Measurements from ENCODE around the gene KRABD2.
"Not testable (repeated sequence)": the region's sequence is repeated elsewhere in the genome, so short reads cannot be mapped to it uniquely, and the experiment has no call there.

KRABD2 gene

DNA sequence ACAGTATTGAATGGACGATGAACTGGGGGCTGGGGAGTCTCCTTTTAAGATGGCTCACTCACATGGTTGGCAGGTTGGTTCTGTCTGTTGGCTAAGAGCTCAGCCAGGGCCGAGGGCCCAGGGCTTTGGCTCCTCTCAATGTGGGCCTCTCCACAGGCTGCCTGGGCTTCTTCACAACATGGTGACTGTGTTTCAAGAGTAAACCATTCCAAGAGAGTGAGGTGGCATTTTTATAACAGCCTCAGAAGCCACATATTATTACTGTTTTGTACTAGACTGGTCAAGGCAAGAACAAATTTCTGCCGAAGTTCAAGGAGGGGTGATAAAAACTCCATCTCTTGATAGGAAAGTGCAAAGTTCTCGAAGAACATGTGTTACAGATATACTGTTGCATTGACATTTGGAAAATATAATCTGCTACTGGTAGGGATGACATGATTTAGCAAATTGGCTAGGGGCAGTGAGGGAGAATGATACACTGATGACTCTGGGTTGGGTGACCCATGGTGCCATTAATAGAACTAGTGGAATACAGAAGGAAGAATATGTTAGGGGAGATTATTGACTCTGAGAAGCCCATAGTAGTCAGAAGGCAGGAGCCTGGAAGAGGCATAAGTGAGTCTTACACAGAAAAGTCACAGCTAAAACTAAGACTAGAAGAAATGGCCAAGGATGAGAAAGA, 13.7 kb downstream of the KRABD2 start:
- FAIRE-seq = no peak

DNA sequence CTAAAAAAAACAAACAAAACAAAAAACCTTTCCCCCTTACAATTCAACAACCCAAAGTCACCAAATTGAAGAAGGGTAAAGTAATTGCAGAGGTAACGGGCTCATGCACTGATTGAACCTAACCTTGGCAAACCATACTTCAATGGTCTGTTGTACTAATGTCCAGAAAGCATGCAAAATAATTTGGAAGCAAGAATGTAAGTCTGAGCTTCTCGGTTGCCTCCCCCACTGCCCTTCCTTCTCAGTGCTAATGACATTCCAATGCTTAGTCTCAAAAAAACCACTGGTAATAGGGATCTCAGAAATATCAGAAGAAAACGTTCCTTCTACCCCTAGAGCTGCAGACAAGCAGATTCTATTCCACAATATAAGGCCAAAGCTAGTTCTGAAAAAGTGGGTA, 15.8 kb downstream of the KRABD2 start:
- FAIRE-seq (no peak), DNase-seq (ENCODE audit: low spot score) (no peak)

More for the DNA sequence above, 13.7 kb downstream of the KRABD2 start:
- no peak for DNase-seq (ENCODE audit: low spot score)

DNA sequence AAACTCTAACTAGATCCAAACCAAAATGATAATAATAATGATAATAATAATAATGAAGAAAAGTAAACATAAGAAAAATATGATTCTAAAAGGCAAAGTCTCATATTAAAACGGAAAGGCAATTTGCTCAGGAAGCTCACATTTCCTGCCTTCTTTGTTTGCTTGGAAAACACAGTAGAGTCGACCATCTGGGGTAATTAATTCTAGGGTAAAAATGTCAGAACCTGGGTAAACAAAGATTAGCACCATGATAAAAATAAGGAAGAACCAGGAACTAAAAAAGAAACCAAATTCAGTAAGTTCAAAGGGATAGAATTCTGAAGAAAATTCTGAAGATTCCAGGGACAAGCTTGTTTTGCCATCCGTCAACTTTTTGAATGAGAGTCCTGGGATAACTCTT, 16.2 kb downstream of the KRABD2 start:
- DNase-seq (ENCODE audit: low spot score) = no peak
- no peak for FAIRE-seq

DNA sequence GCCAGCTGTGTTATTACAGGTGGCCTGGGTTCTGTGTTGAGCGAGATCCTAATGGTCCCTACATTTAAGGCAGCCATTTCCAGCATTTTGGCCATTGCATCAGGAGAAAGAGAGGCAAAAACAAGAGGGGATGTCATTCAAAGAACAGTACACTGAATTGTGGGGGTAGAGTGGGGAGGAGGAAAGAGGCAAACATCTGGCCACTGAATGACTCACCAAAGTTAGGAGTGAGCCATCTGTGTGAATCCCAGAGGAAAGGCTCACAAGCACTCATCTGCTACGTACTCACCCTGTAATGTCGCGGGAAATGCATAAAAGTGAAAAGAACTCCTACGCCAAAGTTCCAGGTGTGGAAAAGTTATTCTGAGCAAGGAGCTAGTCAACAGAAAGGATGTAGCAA, 16.7 kb downstream of the KRABD2 start:
- DNase-seq (ENCODE audit: low spot score) (peak; percentile 66), FAIRE-seq (no peak)

DNA sequence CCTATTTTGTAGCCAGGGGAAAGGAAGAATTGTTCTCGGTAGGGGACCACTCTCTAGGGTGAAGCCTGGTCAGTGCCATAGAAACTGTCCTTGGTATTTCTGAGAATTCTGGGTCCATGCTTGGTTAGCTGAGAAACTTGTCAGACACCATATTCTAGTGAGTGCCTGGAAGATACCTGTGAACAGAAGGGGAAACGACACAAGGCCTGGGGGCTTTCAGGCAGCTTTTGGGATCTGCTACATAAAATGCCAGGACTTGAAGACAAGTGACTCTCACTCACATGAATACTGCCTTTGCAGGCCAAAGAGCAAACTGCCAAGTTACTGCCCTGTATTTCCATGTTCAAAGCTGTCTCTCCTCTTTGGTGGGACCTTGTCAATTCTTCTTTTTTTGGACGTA, 18.6 kb downstream of the KRABD2 start:
- DNase-seq (ENCODE audit: low spot score) (no peak), FAIRE-seq (no peak)

DNA sequence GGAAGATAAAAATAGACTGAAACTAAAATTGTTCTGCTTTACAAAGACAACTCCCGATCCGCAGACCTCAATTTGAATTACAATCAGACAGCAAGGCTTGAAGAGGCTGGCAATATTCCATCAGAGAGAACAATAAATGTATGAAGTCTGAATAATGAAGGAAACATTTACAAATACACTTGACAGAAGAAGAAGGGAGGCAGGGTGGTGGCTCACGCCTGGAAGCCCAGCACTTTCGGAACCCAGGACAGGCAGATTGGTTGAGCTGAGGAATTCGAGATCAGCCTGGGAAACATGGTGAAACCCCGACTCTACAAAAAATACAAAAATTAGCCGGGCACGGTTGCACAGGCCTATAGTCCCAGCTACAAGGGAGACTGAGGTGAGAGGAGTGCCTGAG, 22.3 kb downstream of the KRABD2 start:
- no peak for FAIRE-seq
- DNase-seq (ENCODE audit: low spot score) = no peak

DNA sequence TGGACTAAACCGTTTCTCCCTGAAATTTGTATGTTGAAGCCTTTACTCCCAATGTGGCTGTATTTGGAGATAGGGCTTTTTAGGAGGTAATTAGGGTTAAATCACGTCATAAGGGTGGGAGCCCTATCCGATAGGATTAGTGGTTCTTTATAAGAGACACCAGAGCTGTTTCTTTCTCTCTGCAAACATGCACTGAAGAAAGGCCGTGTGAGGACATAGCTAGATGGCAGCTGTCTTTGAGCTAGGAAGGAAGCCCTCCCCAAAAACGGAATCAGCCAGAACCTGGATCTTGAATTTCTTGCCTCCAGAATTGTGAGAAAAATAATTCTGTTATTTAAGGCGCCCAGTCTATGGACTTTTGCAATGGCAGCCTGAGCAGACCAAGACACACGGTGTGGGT, 22.8 kb downstream of the KRABD2 start:
- no peak for DNase-seq (ENCODE audit: low spot score)
- no peak for FAIRE-seq

DNA sequence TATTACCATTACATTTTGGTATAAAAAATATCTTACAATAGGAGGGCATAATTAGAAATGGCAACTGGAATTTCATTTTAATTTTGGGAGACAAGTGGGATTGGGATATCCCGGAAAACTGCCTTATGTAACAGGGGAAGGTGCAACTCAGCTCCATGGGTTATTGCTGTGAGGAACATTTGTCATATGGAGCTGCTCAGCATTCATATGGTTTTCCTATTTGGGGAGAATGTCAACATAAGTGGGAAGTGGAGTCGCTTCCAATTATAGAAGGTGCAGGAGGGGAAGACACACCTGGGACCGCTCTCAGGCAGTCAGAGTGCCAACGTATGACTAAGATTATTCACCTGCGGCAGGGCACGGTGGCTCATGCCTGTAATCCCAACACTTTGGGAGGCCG, 26.2 kb downstream of the KRABD2 start:
- DNase-seq (ENCODE audit: low spot score) (no peak), FAIRE-seq (no peak)

DNA sequence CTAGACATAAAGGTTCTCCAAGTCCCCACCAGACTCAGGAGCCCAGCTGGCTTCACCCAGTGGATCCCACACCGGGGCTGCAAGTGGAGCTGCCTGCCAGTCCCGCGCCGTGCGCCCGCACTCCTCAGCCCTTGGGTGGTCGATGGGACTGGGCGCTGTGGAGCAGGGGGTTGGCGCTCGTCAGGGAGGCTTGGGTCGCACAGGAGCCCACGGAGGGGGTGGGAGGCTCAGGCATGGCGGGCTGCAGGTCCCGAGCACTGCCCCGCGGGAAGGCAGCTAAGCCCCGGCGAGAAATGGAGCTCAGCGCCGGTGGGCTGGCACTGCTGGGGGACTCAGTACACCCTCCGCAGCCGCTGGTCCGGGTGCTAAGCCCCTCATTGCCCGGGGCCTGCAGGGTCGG, 29.5 kb downstream of the KRABD2 start:
- not testable (repeated sequence) for FAIRE-seq; DNase-seq (ENCODE audit: low spot score)

DNA sequence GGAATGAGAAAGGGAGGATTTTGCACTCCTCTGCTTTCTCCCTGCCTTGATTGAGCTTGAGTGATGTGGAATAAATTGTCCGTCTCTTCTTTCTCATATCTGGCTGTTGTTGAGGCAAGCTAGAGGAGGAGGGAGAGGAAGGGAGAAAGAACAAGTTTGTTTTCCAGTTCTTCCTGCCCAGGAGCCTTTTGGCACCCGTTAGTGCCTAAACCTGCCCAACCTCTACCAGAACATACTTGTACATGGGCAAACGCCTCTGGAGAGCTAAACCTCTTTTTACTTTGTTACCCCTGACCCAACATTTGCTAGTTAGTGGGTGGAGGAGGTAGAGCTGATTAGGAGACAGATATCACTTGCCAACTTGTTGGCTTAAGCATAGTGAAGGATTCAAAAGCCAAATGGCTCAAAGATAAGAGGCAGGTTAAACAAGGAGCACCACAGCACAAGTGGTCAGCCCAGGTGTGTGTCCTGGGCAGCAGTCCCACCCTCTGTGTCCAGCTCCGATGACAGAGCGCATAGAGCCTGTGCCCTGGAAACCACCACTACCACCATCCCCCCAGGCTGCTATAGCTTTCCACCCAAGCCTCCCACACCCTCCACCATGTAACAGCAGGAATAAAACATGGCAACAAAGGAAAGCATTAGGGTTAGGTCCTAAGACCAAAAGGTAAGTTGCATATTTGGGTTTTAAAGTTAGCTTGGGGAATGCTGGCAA, 30.4 kb downstream of the KRABD2 start:
- no peak for DNase-seq (ENCODE audit: low spot score)
- FAIRE-seq = no peak

DNA sequence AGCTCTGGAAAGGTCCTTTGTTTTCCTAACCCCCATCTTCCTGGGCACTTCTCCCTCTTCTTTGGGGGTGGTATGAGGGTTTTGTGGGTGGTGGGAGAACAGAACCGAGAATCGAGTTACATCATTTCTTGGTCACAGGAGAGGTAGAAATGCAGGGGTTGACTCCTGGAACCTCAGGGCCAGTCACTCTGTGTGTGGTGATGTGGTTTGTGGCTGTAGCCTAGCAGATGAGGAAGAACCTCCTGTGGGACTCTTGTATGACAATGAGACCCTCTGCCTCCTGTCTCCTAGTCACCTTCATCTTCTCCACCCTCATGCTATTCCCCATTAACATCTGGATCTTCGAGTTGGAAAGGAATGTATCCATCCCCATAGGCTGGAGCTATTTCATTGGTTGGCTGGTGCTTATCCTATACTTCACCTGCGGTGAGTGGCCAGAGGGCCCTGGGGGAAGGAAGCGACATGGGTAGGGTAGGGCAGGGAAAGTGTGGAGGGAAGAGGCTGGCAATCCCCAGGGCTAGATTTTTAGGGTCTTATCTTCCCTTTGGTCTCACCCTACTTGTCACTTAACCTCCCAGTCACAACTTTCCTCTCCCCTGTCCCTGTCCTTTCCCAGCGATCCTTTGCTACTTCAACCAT, 31.3 kb downstream of the KRABD2 start:
- no peak for FAIRE-seq

DNA sequence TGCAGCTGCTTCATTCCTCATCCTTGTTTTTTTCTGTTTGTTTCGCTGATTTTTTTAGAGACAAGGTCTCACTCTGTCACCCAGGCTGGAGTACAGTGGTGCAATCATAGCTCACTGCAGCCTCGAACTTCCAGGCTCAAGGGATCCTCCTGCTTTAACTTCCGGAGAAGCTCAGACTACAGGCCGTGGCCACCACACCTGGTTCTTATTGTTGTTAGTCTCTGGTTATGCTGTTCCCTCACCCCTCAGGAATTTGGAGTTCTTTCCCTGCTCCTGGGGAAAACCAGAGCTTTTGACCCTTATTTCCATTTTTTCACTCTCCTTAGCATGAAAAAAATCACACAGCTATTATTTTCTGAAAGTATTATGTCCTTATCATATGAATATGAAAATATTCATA, 35.0 kb downstream of the KRABD2 start:
- DNase-seq (ENCODE audit: low spot score) (no peak), FAIRE-seq (no peak)

More for the DNA sequence above, 31.3 kb downstream of the KRABD2 start:
- DNase-seq (ENCODE audit: low spot score) = no peak

DNA sequence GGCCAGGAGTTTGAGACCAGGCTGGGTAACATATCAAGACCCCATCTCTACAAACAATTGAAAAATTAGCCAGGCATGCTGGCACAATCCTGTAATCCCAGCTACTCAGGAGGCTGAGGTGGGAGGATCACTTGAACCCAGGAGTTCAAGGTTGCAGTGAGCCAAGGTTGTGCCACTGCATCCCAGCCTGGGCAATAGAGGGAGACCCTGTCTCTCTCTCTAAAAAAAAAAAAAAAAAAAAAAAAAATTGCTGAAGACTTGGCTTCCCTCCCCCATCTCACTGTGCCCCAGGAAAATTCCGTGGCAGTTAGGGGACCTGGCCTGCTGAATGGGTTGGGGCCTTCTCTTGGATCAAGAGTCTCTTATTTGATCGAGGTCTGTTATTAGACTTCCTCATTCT, 37.0 kb downstream of the KRABD2 start, which contains the start of gene ODF4:
ODF4 (plus strand) TSS at position 301 of the 400 bp plus-strand sequence. CDS start 212 bp downstream, outside the sequence.
- DNase-seq (ENCODE audit: low spot score) = no peak
- FAIRE-seq = no peak

DNA sequence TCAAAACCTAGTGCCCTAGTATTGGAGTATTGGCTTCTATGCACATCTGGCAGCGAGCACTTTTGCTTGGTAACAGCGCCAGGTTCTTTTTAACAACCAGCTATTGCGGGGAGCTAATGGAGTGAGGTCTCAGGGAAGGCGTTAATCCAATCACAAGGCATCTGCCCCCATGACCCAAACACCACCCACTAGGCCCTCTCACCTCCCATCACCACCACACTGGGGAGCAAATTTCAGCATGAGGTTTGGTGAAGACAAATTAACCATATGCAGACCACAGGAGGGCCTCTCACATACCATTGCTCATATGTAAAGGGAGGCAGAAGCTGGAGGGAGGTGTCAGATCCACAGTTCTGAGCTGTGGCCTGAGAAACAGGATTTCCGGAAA, 37.8 kb downstream of the KRABD2 start:
- FAIRE-seq (no peak), DNase-seq (ENCODE audit: low spot score) (no peak)

DNA sequence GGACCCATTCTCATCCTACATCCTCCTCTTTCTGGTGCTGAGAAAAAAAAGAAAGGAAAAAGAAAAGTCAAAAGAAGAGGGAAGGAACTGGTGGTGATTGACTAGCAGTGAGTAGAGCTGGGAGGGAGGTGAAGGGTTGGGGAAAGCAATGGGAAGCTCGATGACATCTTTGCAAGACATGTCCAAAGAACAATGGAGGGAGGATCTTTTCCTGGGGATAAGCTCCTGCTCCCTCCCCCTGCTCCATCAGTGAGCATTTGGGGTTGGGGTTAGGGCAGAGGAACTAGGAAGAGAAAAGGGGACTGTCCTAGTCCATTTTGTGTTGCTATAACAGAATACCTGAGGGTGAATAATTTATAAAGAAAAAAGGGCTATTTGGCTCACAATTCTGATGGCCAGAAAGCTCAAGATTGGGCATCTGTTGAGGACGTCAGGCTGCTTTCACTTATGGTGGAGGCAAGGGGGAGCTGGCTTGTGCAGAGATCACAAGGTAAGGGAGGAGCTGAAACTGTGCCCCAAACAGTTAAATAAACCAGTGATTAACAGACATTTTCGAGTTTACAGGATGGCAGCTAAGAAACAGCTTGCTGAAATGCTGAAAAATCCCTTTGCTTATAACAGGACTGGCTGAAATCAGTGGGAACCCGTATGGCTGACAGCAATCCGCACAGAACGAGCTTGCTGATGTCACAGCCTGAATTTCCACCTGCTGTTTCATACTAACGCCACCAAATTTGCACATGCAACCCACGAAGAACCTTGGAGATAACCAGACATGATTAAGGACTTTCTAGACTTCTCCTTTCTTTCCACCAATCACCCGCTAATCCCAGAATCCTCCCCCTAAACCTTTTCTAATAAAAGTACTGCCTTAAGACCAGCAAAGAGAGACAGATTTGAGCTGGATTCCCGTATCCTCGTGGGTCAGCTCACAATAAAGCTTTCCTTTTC, 38.4 kb downstream of the KRABD2 start:
- no peak for FAIRE-seq
- DNase-seq (ENCODE audit: low spot score) = no peak

DNA sequence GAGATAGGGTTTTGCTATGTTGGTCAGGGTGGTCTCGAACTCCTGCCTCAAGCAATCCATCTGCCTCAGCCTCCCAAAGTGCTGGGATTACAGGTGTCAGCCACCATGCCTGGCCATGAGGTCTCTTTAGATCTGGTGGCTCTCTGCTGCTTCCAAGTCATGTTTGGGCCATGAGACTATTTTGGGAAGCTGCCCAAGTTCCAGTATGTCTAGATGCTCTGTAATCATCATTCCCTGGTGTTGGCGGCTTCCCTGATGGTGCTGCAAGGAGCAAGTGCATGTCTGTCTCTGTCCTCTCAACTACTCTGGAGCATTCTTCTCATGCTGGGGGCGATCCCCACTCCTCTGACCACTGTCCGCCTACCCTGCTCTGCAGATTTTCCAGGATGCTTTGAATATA, 43.2 kb downstream of the KRABD2 start:
- DNase-seq (ENCODE audit: low spot score) (no peak), FAIRE-seq (no peak)

DNA sequence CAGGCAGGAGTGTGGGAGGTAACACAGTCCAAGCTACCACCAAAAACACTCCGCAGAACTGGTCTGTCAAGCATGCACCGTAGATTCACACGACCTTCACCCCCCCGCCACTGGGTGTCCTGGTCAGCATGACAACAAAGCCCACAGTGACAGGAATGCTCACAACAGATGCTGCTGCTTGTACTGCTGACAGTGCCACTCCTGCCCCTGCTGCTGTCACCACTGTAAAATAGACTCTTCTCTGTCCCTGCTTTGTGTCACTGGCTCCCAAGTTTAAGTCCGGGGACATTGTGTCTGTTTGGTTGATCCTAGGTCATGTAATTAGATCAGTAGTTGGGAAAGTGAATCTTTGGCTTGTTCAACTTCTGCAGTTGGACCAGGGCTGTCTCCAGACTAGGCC, 43.8 kb downstream of the KRABD2 start:
- FAIRE-seq (no peak), DNase-seq (ENCODE audit: low spot score) (no peak)

DNA sequence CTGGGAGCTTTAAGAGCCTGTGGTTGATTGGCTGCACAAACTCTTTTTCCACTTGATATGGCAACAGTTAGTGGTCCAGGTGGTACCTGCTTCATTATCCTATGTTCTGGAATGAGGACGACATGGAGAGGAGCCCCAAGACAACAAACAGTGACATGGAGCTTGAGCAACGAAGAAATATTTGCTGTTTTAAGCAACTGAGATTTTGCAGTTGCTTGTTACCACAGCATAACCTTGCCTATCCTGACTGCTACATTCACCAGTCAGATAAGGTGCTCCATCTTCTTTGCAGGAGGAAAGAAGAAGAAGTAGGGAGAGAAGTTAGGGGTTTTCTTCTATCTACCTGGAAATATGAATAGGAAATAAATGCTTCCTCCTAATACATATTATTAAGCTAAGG, 44.4 kb downstream of the KRABD2 start:
- DNase-seq (ENCODE audit: low spot score) = no peak
- FAIRE-seq = no peak

DNA sequence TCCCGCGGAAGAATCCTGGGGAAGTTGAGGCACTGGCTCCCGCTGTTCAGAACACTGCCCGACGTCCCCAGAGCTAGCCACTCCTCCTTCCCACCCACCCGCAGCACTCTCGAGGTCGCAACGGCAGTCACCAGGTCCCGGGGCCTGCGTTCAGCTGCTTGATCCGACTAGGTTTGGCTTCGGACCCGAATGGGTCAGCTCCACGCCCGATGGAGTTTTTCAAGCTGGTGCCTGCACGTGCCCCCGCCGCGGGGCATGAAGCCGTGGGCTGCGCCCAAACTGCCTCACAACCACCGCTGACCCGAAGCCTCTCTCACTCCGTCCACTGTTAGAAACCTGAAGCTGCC, 49.2 kb downstream of the KRABD2 start:
- FAIRE-seq = no peak
- DNase-seq (ENCODE audit: low spot score) = no peak
